A673 (cell line): Measurements from ENCODE around the gene DNAI1.

ENCODE experiments used
- CTCF ChIP-seq: fragments of 300-800, 200-600 bp; sonication (generic); conservative IDR thresholded peaks from 2 replicates; pipeline ENCODE4 v1.5.1; 2017; ENCODE audit warnings: low read depth, mild to moderate bottlenecking, antibody characterized with exemption, low read length, moderate library complexity, mixed read lengths
- EZH2 ChIP-seq: fragments of 200-600 bp; sonication (generic); IDR thresholded peaks from 2 replicates; pipeline ENCODE4 v1.6.1; 2017; ENCODE audit warnings: borderline replicate concordance, low read depth, mild to moderate bottlenecking, mixed read lengths, antibody characterized with exemption, low read length; ENCODE audit not compliant: poor library complexity, severe bottlenecking

GRCh38 chr9:34546834-34547827 is 88.5 kb downstream of the DNAI1 start:
- TF ChIP-seq CTCF = peak; percentile 78
- no peak for TF ChIP-seq EZH2
